ENCODE data around the gene TRIM15. TPM values are rescaled to one million over a fixed set of nuclear protein-coding genes. Genes with fewer than 3 reads are reported as not detected.

Gene TRIM15
- total RNA-seq, 6 experiments from 2014 or later: 1.7 to 17.7 (median 5.7) TPM

DNA sequence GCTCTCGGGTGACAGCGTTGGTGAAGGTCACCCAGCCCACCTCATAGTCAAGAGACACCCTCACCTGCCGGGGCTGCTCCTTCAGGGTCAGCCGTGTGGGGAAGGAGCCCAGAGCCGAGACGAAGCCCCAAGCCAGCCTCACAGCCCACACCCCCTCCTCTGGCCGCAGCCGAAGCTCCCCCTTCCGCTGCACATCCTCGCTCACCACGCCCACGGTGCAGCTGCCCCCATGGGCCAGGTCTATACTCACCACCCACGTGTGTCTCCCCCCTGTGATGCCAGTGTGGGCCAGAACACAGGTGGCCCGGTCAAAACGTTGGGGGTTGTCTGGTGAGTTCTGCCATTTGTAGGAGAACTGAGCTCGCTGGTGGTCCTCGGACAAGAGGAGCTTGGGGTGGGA is 9.3 kb upstream of the TRIM15 start:
- Histone ChIP-seq H3K27me3 (no peaks in the 10 kb centered on the region), H3K36me3 (no peaks in the 10 kb centered on the region), H3K4me3 (no peak overlapping the region), H3K9me3 (no peaks in the 10 kb centered on the region), H3K4me1 (no peaks in the 10 kb centered on the region), H3K27ac (no peak overlapping the region)
- DNase-seq (no peak), ATAC-seq (no peak)
- intact Hi-C loops (cut with DNase I): no loop called here
- TF ChIP-seq CTCF (IDR thresholded peaks at IDR 0.05) (no peak), POLR2A (IDR thresholded peaks at IDR 0.05) (no peak)
- WGBS (ENCODE audit: insufficient coverage, low coverage, low lambda C conversion rate, missing lambda C conversion rate): 82% methylated on average over 6 of the region's 17 CpGs

- Histone ChIP-seq H3K4me3 (no peak overlapping the region), H3K4me1 (no peaks in the 10 kb centered on the region), H3K36me3 (no peaks in the 10 kb centered on the region), H3K27ac (peak overlapping the region in 1 of 3 donors; percentile 15), H3K9me3 (no peaks in the 10 kb centered on the region), H3K27me3 (no peaks in the 10 kb centered on the region)
- 40% methylated on average over 9 of the region's 12 CpGs for WGBS (ENCODE audit: insufficient coverage, low coverage, low lambda C conversion rate, missing lambda C conversion rate)
- DNase-seq: no peak
- ATAC-seq: peak in 3 of 4 donors; percentile 68 to 83 (median 76)
- TF ChIP-seq CTCF (IDR thresholded peaks at IDR 0.05) (no peak), POLR2A (IDR thresholded peaks at IDR 0.05) (no peak)
- intact Hi-C loops (cut with DNase I): no loop called here
Measured at GRCh38 chr6:30154709-30155519, 8.4 kb upstream of the TRIM15 start.

GRCh38 chr6:30155520-30156261 is 7.7 kb upstream of the TRIM15 start:
- DNase-seq: no peak
- TF ChIP-seq CTCF (IDR thresholded peaks at IDR 0.05): no peak
- TF ChIP-seq POLR2A (IDR thresholded peaks at IDR 0.05): no peak
- Histone ChIP-seq H3K4me1 (no peaks in the 10 kb centered on the region), H3K4me3 (no peak overlapping the region), H3K36me3 (no peaks in the 10 kb centered on the region), H3K9me3 (no peaks in the 10 kb centered on the region), H3K27ac (peak overlapping the region in 1 of 3 donors; percentile 15), H3K27me3 (no peaks in the 10 kb centered on the region)
- no peak for ATAC-seq
- intact Hi-C loops (cut with DNase I): no loop called here
- WGBS (ENCODE audit: insufficient coverage, low coverage, low lambda C conversion rate, missing lambda C conversion rate): 77% methylated on average over 2 of the region's 2 CpGs

DNA sequence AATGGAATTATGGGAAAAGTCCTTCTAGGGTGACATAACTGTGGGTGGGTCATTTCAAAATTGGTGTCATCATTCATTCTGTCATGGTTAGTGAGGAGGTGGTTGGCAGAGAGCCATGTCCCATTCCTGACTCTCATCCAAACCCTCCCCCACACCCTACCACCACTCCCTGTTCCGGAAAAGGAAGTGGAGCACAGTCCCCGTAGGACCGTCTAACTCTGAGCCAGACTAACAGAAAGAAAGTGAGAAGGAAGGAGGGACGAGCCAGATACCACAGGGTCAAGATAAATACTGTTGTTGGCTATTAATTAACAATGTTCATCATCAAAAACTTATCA is 7.1 kb upstream of the TRIM15 start:
- DNase-seq (peak in 1 of 3 donors; percentile 68), ATAC-seq (peak; percentile 49 to 80 (median 62))
- 1% methylated on average over 4 of the region's 4 CpGs for WGBS (ENCODE audit: insufficient coverage, low coverage, low lambda C conversion rate, missing lambda C conversion rate)
- intact Hi-C loops (cut with DNase I): no loop called here
- Histone ChIP-seq H3K4me1 (no peaks in the 10 kb centered on the region), H3K36me3 (no peaks in the 10 kb centered on the region), H3K27ac (no peak overlapping the region), H3K27me3 (no peaks in the 10 kb centered on the region), H3K9me3 (no peaks in the 10 kb centered on the region), H3K4me3 (no peak overlapping the region)
- TF ChIP-seq CTCF (IDR thresholded peaks at IDR 0.05) (no peak), POLR2A (IDR thresholded peaks at IDR 0.05) (no peak)
